K562 (cell line): ENCODE measurements around the gene TSPOAP1. TPM values are rescaled to one million over a fixed set of nuclear protein-coding genes. Genes with fewer than 3 reads are reported as not detected.
A peak's percentile ranks its signal among the peaks of the same experiment; 100 is the strongest.

Experiments used
- ATF4 ChIP-seq: fragments of 450-650 bp; formaldehyde crosslinking; IDR thresholded peaks from 2 replicates; pipeline ENCODE4 v1.4.0; 2022; ENCODE audit warnings: mild to moderate bottlenecking, moderate library complexity
- ESRRB ChIP-seq: fragments of 250-450 bp; sonication (Bioruptor Pico); IDR thresholded peaks from 2 replicates; pipeline ENCODE4 v1.5.0; 2020; ENCODE audit warnings: mild to moderate bottlenecking, moderate library complexity, borderline replicate concordance
- ETS2 ChIP-seq: IDR thresholded peaks from 2 replicates; pipeline ENCODE4 v1.6.1; 2016; ENCODE audit warnings: borderline replicate concordance, missing genetic modification characterization, mild to moderate bottlenecking, moderate library complexity, missing compliant biosample characterization; ENCODE audit not compliant: poor library complexity, severe bottlenecking
- KAT7 ChIP-seq: sonication (generic); formaldehyde crosslinking; IDR thresholded peaks from 2 replicates; pipeline ENCODE4 v1.8.0; 2022; ENCODE audit warnings: missing genetic modification reagents, mild to moderate bottlenecking, borderline replicate concordance
- KHSRP ChIP-seq: fragments of 450-650 bp; IDR thresholded peaks from 2 replicates; pipeline ENCODE4 v1.6.1; 2017
- L3MBTL2 ChIP-seq: fragments of 450-650 bp; IDR thresholded peaks from 2 replicates; pipeline ENCODE4 v1.6.1; 2016; ENCODE audit warnings: mild to moderate bottlenecking, moderate library complexity
- LEF1 ChIP-seq: fragments of 450-650 bp; IDR thresholded peaks from 2 replicates; pipeline ENCODE4 v1.6.1; 2016; ENCODE audit warnings: mild to moderate bottlenecking
- MYBL2 ChIP-seq, 2 experiments: fragments of 450-650 bp in 1 of 2; sonication (generic) in 1 of 2; formaldehyde crosslinking in 1 of 2; IDR thresholded peaks; 2 replicates each; pipeline versions ENCODE4 v1.6.1 to v1.8.1; 2017 to 2022; ENCODE audit warnings: borderline replicate concordance in 1 of 2, inconsistent platforms in 1 of 2, low read depth in 1 of 2, mild to moderate bottlenecking in 1 of 2, missing genetic modification reagents in 1 of 2, moderate library complexity in 1 of 2
- NCOA6 ChIP-seq: fragments of 450-650 bp; IDR thresholded peaks from 2 replicates; pipeline ENCODE4 v1.6.1; 2017; ENCODE audit warnings: mild to moderate bottlenecking
- NFATC3 ChIP-seq: fragments of 450-650 bp; IDR thresholded peaks from 2 replicates; pipeline ENCODE4 v1.6.1; 2017; ENCODE audit warnings: mild to moderate bottlenecking
- NFIX ChIP-seq: fragments of 250-450 bp; sonication (Bioruptor Pico); IDR thresholded peaks from 2 replicates; pipeline ENCODE4 v1.4.0; 2020; ENCODE audit warnings: low read depth, mild to moderate bottlenecking, moderate library complexity
- PRPF4 ChIP-seq: fragments of 200-400 bp; formaldehyde crosslinking; IDR thresholded peaks from one replicate; pipeline ENCODE4 v1.6.1; 2017; ENCODE audit warnings: low read length, low read depth, mild to moderate bottlenecking; ENCODE audit not compliant: insufficient read depth, poor library complexity, severe bottlenecking
- PURB ChIP-seq: sonication (generic); formaldehyde crosslinking; IDR thresholded peaks from 2 replicates; pipeline ENCODE4 v1.9.0; 2021; ENCODE audit warnings: low read depth, mild to moderate bottlenecking, missing genetic modification reagents
- SP2 ChIP-seq: IDR thresholded peaks from 2 replicates; pipeline ENCODE4 v1.6.1; 2011; ENCODE audit warnings: mild to moderate bottlenecking, low read depth, low read length, moderate library complexity; ENCODE audit not compliant: poor library complexity, severe bottlenecking; ENCODE audit errors: extremely low read depth
- SREBF2 ChIP-seq: sonication (generic); formaldehyde crosslinking; IDR thresholded peaks from 2 replicates; pipeline ENCODE4 v1.4.0; 2020; ENCODE audit warnings: mild to moderate bottlenecking, missing genetic modification reagents
- TFAM ChIP-seq: fragments of 250-450 bp; sonication (Bioruptor Pico); conservative IDR thresholded peaks from 2 replicates; pipeline ENCODE4 v1.5.0; 2021; ENCODE audit warnings: mild to moderate bottlenecking, moderate library complexity
- THRB ChIP-seq: fragments of 450-650 bp; formaldehyde crosslinking; conservative IDR thresholded peaks from 2 replicates; pipeline ENCODE4 v1.4.0; 2022; ENCODE audit warnings: mild to moderate bottlenecking, missing genetic modification characterization
- ZNF175 ChIP-seq: fragments of 200-800 bp; sonication (Bioruptor generic); IDR thresholded peaks from 2 replicates; pipeline ENCODE4 v1.6.1; 2016; ENCODE audit warnings: low read depth, mild to moderate bottlenecking, missing genetic modification characterization, missing compliant biosample characterization
- ZNF785 ChIP-seq: fragments of 250-450 bp; sonication (Bioruptor Pico); IDR thresholded peaks from 2 replicates; pipeline ENCODE4 v1.4.0; 2020; ENCODE audit warnings: mild to moderate bottlenecking
- polyA plus RNA-seq, 8 experiments: library from polyadenylated mRNA; depleted of rRNA in 4 of 8; stranded (reverse) in 5 of 8; unstranded in 3 of 8; fragments of >200 nt; fragmentation: Nextera tagmentation in 2 of 8; fragmentation: Illumina TruSeq in 1 of 8; extraction: Ambion mirVana in 2 of 8; extraction: Trizol in 1 of 8; gene quantifications; 2 replicates each; pipeline versions ENCODE4 v1.2.1 to v1.2.3, GENCODE V29; 2011 to 2014; ENCODE audit warnings: inconsistent platforms in 1 of 8, missing spikeins in 1 of 8
- total RNA-seq, 7 experiments: library from RNA; depleted of rRNA in 6 of 7; stranded (reverse); fragments of >200 nt in 6 of 7; fragmentation: Illumina TruSeq in 2 of 7; extraction: Trizol in 2 of 7; gene quantifications; 2 replicates each; pipeline versions ENCODE4 v1.2.1 to v1.2.3, GENCODE V29; 2011 to 2021; ENCODE audit warnings: low replicate concordance in 1 of 7
- TF ChIP-seq, protein P1 (sequence below): fragments of 450-650 bp; IDR thresholded peaks from 2 replicates; pipeline ENCODE4 v1.7.1; 2018; ENCODE audit warnings: mild to moderate bottlenecking, low read depth; ENCODE audit not compliant: partially characterized antibody
- TF ChIP-seq, protein P2 (sequence below), 2 experiments: fragments of 250-450 bp in 1 of 2; fragments of 450-650 bp in 1 of 2; sonication (Bioruptor Pico) in 1 of 2; IDR thresholded peaks; 2 replicates each; pipeline versions ENCODE4 v1.6.1 to v1.8.0; 2016 to 2021; ENCODE audit warnings: mild to moderate bottlenecking in 2 of 2, moderate library complexity in 2 of 2, missing compliant biosample characterization in 1 of 2, missing genetic modification characterization in 1 of 2

TSPOAP1 gene
- total and polyA plus RNA-seq, 9 of the 15 experiments (the other 6 are each of a cell fraction or from before 2014, with no cell fraction given), result 0.87 to 3.9 (median 1.8) TPM; not detected in 2

- TF ChIP-seq, protein P1, sequence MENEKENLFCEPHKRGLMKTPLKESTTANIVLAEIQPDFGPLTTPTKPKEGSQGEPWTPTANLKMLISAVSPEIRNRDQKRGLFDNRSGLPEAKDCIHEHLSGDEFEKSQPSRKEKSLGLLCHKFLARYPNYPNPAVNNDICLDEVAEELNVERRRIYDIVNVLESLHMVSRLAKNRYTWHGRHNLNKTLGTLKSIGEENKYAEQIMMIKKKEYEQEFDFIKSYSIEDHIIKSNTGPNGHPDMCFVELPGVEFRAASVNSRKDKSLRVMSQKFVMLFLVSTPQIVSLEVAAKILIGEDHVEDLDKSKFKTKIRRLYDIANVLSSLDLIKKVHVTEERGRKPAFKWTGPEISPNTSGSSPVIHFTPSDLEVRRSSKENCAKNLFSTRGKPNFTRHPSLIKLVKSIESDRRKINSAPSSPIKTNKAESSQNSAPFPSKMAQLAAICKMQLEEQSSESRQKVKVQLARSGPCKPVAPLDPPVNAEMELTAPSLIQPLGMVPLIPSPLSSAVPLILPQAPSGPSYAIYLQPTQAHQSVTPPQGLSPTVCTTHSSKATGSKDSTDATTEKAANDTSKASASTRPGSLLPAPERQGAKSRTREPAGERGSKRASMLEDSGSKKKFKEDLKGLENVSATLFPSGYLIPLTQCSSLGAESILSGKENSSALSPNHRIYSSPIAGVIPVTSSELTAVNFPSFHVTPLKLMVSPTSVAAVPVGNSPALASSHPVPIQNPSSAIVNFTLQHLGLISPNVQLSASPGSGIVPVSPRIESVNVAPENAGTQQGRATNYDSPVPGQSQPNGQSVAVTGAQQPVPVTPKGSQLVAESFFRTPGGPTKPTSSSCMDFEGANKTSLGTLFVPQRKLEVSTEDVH, result peak; percentile 65
- TF ChIP-seq KHSRP, result peak; percentile 70
- no peak for TF ChIP-seq ETS2 (tag)
- no peak for TF ChIP-seq PRPF4
- TF ChIP-seq ESRRB, result peak; percentile 28; the same call in 1 of the 2 replicates
- peak; percentile 16; the same call in 1 of the 2 replicates for TF ChIP-seq ATF4 (CRISPR knock-in tag)
- no peak; the same call in 1 of the 2 replicates for TF ChIP-seq NFATC3
- TF ChIP-seq LEF1, result peak; percentile 45
- peak; percentile 85 for TF ChIP-seq THRB (CRISPR knock-in tag)
- TF ChIP-seq, protein P2, sequence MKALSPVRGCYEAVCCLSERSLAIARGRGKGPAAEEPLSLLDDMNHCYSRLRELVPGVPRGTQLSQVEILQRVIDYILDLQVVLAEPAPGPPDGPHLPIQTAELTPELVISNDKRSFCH (CRISPR knock-in tag; IDR thresholded peaks at IDR 0.05), result no peak
- TF ChIP-seq, protein P2 (tag; IDR thresholded peaks at IDR 0.05), result peak; percentile 19; the same call in 1 of the 2 replicates
- peak; percentile 58 for TF ChIP-seq NCOA6
- TF ChIP-seq SREBF2, result no peak
- TF ChIP-seq TFAM (CRISPR knock-in tag), result no peak
- no peak for TF ChIP-seq MYBL2 (IDR thresholded peaks at IDR 0.05; ENCODE audit: low read depth)
- no peak for TF ChIP-seq MYBL2 (CRISPR knock-in tag; IDR thresholded peaks at IDR 0.05; ENCODE audit: borderline replicate concordance)
- no peak for TF ChIP-seq PURB
- TF ChIP-seq ZNF785, result no peak
- TF ChIP-seq SP2, result no peak
- TF ChIP-seq KAT7, result peak; percentile 73; the same call in 1 of the 2 replicates
- TF ChIP-seq NFIX, result no peak
- peak; percentile 37; the same call in 1 of the 2 replicates for TF ChIP-seq ZNF175
- TF ChIP-seq L3MBTL2, result no peak
Observed at GRCh38 chr17:58329810-58330537, 1.4 kb upstream of the TSPOAP1 start (continued).
